ENCODE results near the gene PIP4K2A.

PIP4K2A gene

DNA sequence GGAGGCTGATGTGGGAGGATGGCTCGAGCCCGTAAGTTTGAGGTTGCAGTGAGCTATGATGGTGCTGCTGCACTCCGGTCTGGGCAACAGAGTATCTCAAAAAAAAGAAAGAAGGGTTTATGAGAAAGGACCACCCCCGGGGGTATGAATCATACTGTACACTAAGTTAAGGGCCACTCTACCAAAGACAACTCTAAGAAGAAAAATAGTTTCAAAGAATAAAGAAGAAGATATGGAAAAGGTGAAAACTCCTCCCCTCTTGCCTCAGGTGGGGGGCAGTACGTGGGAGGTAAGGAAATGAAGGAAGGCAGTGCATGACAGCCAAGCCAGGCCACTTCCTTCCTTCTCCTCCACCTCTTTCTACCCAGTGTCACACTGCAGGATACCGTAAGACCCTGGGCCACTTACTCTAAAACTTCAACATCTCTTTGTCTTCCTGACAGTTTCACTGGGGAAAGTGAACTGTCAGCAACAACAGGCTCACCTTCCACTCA lies 61.3 kb downstream of the PIP4K2A start:
- no peak for TF ChIP-seq ZFX (IDR thresholded peaks at IDR 0.05)
- TF ChIP-seq, protein P1, sequence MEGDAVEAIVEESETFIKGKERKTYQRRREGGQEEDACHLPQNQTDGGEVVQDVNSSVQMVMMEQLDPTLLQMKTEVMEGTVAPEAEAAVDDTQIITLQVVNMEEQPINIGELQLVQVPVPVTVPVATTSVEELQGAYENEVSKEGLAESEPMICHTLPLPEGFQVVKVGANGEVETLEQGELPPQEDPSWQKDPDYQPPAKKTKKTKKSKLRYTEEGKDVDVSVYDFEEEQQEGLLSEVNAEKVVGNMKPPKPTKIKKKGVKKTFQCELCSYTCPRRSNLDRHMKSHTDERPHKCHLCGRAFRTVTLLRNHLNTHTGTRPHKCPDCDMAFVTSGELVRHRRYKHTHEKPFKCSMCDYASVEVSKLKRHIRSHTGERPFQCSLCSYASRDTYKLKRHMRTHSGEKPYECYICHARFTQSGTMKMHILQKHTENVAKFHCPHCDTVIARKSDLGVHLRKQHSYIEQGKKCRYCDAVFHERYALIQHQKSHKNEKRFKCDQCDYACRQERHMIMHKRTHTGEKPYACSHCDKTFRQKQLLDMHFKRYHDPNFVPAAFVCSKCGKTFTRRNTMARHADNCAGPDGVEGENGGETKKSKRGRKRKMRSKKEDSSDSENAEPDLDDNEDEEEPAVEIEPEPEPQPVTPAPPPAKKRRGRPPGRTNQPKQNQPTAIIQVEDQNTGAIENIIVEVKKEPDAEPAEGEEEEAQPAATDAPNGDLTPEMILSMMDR (conservative IDR thresholded peaks at IDR 0.05): no peak
- peak overlapping the region; percentile 25 for H3K27ac ChIP-seq

DNA sequence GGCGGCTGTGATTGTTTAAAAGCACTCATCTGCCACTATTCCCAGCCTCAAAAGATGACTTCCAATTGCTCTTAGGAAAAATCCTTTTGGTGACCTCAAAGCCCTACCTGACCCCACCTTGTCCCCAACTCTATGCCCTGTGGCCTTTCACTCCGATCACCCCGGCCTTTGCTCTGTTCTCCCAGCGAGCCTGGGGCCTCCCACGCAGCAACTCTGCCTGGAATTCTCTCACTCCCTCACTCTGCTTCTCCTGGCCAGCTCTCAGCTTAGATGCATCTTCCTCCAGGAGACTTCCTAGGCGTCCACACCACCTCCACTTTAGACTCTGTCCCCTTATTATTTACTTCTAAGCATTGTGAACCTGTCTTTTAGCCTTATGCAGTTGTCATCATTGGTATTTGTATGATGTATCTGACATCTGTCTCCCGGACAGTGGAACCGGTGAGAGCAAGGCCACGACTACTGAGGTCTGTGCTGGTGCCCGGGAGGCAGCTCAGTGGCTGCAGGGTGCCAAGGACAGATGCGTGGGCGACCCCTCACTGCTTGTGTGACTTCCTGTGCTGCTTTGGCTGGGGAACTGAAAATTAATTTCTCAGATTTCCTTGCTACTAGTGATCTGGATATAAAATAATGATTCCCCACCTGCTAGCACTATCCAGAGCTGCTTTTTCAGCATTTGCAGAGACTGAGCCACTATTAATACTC lies 63.0 kb downstream of the PIP4K2A start:
- H3K27ac ChIP-seq: no peak overlapping the region; the same call in 1 of the 2 replicates
- TF ChIP-seq ZFX (IDR thresholded peaks at IDR 0.05): no peak
- TF ChIP-seq, protein P1 (conservative IDR thresholded peaks at IDR 0.05): no peak

DNA sequence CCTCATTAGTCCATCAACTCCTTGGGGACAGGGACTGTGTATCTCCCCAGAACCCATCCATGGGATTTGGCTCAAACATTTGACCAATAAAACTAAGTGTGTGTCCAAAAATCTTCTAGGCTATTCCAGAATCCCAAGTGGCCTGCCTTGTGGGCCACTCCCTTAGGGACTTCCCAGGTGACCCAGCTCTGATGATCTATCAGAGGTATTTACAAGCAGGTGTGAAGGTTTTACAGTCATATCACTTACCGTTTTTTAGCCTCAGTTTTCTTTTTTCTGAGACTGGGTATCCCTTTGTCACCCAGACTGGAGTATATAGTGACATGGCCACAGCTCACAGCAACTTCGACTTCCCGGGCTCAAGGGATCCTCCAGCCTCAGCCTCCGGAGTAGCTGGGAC lies 64.4 kb downstream of the PIP4K2A start:
- no peak overlapping the region for H3K27ac ChIP-seq
- TF ChIP-seq, protein P1 (conservative IDR thresholded peaks at IDR 0.05): no peak
- no peak for TF ChIP-seq ZFX (IDR thresholded peaks at IDR 0.05)

DNA sequence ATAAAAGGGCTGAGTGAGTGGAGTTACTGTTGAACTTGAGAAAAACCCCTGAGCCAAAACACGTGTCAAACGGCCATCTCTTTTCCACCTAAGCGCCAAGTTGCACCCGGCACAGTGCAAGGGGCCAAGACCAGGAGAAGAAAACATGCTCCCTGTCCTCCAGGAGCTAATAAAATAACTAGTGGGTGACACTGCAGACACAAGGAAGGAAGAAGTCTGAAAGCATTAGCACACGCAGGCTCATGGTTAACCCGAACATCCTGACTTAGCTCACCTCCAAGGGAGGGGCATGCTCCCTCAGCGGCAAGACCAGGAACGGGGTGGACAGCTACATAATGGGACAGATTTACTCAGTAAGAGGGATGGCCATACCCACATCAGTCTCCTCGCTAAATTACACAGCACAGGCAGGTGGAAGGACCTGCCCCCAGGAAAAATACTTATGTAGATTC lies 65.0 kb downstream of the PIP4K2A start:
- TF ChIP-seq, protein P1 (conservative IDR thresholded peaks at IDR 0.05): no peak
- TF ChIP-seq ZFX (IDR thresholded peaks at IDR 0.05): no peak
- no peak overlapping the region for H3K27ac ChIP-seq

DNA sequence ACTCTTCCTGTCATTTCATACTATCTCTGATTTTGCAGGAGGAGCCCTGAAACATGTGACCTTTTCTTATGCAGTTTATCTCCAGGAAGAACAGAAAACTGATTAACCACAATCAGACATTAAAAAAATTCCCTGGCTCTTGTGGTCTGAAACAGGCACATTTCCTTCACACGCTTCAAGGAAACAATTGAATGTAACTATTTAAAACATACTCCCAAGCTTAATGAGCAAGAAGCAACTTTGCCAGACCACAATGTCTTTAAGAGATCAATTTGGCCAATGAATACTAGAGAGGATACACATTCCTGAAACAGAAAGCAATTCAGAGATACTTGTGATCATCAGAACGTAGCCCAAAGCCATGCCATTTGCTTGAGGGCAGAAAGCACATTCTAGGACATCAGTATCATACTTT lies 65.8 kb downstream of the PIP4K2A start:
- no peak overlapping the region for H3K27ac ChIP-seq
- TF ChIP-seq, protein P1 (conservative IDR thresholded peaks at IDR 0.05): no peak
- TF ChIP-seq ZFX (IDR thresholded peaks at IDR 0.05): no peak

DNA sequence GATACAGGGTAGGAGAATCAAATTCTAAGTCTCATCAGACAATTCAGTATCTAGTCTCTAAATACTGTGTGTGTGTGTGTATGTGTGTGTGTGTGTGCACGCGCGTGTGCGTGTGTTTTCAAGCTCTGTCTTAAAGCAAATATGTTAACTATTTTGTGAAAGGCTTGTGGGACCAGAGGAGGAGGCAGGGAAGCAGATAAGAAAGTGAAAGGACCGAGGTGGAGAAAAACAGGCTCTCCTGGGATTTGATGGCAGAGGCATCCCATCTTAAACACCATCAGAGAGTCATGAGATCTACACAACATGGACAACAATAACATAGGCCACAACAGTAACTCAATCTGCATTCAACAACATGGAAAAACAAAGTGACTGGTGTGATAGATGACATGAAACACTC lies 67.1 kb downstream of the PIP4K2A start:
- no peak overlapping the region for H3K27ac ChIP-seq
- no peak for TF ChIP-seq ZFX (IDR thresholded peaks at IDR 0.05)
- TF ChIP-seq, protein P1 (conservative IDR thresholded peaks at IDR 0.05): no peak

DNA sequence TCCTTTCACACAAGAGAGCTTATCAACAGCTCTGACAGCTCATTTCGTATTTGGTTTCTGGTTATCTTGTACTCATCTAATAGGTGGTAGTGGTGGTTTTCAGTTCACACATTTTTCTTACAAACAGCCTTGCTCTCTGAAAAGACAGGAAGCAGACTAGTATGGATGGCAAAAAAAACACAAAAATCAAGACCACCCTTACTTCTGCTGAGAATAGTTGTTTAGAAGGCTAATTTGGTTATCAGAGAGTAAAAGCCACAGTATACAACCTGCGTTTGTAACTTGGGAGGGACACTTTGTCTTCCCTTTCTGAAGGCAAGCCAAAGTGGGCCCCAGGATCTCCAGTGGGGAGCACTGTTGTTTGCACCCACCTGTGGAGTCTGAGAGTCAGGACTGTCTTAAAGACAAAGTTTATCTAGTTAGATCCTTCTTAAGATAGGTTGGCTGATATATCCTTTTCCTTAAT lies 68.0 kb downstream of the PIP4K2A start:
- TF ChIP-seq, protein P1 (conservative IDR thresholded peaks at IDR 0.05): no peak
- TF ChIP-seq ZFX (IDR thresholded peaks at IDR 0.05): no peak
- H3K27ac ChIP-seq: no peak overlapping the region
